PFSK-1 (cell line): ENCODE data around the gene TADA2B.

Experiments used
- FOXP2 ChIP-seq: optimal IDR thresholded peaks from 2 replicates; pipeline ENCODE3; 2011; ENCODE audit warnings: borderline replicate concordance, control low read depth, inconsistent platforms; ENCODE audit not compliant: insufficient read depth; ENCODE audit errors: extremely low read length, extremely low read depth
- POLR2AphosphoS5 ChIP-seq: IDR thresholded peaks from 2 replicates; pipeline ENCODE4 v1.6.1; 2012; ENCODE audit warnings: low read depth, mild to moderate bottlenecking, control low read depth, low read length, moderate library complexity
- REST ChIP-seq, 2 experiments: IDR thresholded peaks; 2 replicates each; pipeline versions ENCODE4 v1.6.1 to v1.8.0; 2011 to 2012; ENCODE audit warnings: low read depth in 2 of 2, low read length in 2 of 2, control low read depth in 1 of 2, inconsistent platforms in 1 of 2, mild to moderate bottlenecking in 1 of 2, moderate library complexity in 1 of 2; ENCODE audit not compliant: insufficient read depth in 1 of 2
- SIN3A ChIP-seq: IDR thresholded peaks from 2 replicates; pipeline ENCODE4 v1.6.1; 2012; ENCODE audit warnings: mild to moderate bottlenecking, low read length, moderate library complexity, borderline replicate concordance; ENCODE audit not compliant: insufficient read depth
- TAF1 ChIP-seq: IDR thresholded peaks from 2 replicates; pipeline ENCODE4 v1.6.1; 2012; ENCODE audit warnings: low read length, control low read depth, borderline replicate concordance; ENCODE audit not compliant: insufficient read depth

Gene TADA2B

GRCh38 chr4:7048642-7049041 lies 5.5 kb downstream of the TADA2B start:
- no peak for TF ChIP-seq TAF1
- TF ChIP-seq REST (IDR thresholded peaks at IDR 0.05; ENCODE audit: insufficient read depth in 1 of 2, low read depth in 2 of 2, low read length in 2 of 2) = no peak
- no peak for TF ChIP-seq FOXP2
- TF ChIP-seq SIN3A = no peak
- TF ChIP-seq POLR2AphosphoS5 = no peak

- TF ChIP-seq SIN3A = no peak
- no peak for TF ChIP-seq FOXP2
- TF ChIP-seq TAF1 = no peak
- no peak for TF ChIP-seq POLR2AphosphoS5
- TF ChIP-seq REST (IDR thresholded peaks at IDR 0.05; ENCODE audit: insufficient read depth in 1 of 2, low read depth in 2 of 2, low read length in 2 of 2) = no peak
These were observed 6.1 kb downstream of the TADA2B start for GRCh38 chr4:7049295-7049694.

DNA sequence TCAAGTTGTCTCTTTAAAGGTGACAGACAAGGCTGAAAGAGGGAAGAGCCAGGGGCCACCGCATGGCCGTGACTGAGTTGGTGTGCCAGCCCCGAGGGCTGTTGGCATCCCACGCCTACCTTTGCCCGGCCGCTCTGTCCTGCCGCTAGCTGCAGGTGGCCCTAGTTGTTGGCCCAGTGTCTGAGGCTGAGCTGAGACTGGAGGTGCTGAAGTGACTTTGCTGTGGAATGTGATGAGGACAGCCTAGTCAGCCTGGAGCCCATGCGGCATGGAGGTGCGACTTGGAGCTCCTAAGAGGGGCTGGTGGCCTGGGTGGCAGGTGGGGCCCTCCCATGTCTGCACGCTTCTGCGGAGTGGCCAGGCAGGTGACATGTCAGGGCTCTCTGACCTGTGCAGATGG lies 6.6 kb downstream of the TADA2B start:
- TF ChIP-seq TAF1 (no peak), SIN3A (no peak), FOXP2 (no peak), REST (IDR thresholded peaks at IDR 0.05; ENCODE audit: insufficient read depth in 1 of 2, low read depth in 2 of 2, low read length in 2 of 2) (no peak), POLR2AphosphoS5 (no peak)

GRCh38 chr4:7050481-7051143 lies 7.4 kb downstream of the TADA2B start:
- TF ChIP-seq REST (IDR thresholded peaks at IDR 0.05; ENCODE audit: insufficient read depth in 1 of 2, low read depth in 2 of 2, low read length in 2 of 2) (no peak), POLR2AphosphoS5 (no peak), SIN3A (no peak), FOXP2 (no peak), TAF1 (no peak)

GRCh38 chr4:7051144-7051495 lies 7.9 kb downstream of the TADA2B start:
- TF ChIP-seq REST (IDR thresholded peaks at IDR 0.05; ENCODE audit: insufficient read depth in 1 of 2, low read depth in 2 of 2, low read length in 2 of 2) (no peak), POLR2AphosphoS5 (no peak), SIN3A (no peak), TAF1 (no peak), FOXP2 (no peak)
